AG10803 (cell line): Measurements from ENCODE around the gene CRIM1.
"Not testable (repeated sequence)": the region's sequence is repeated elsewhere in the genome, so short reads cannot be mapped to it uniquely, and the experiment has no call there.

ENCODE experiments used
- DNase-seq: peaks from one replicate; pipeline ENCODE4 v3.0.0; 2010; ENCODE audit warnings: low read depth
- H3K4me3 ChIP-seq: 2 replicates; pipeline ENCODE4 v1.5.1; 2011; ENCODE audit warnings: mild to moderate bottlenecking, low read length, control low read depth
- CTCF ChIP-seq: conservative IDR thresholded peaks from 2 replicates; pipeline ENCODE4 v1.5.1; 2011; ENCODE audit warnings: mild to moderate bottlenecking, low read length, control low read depth, inconsistent platforms

The CRIM1 gene, protein sequence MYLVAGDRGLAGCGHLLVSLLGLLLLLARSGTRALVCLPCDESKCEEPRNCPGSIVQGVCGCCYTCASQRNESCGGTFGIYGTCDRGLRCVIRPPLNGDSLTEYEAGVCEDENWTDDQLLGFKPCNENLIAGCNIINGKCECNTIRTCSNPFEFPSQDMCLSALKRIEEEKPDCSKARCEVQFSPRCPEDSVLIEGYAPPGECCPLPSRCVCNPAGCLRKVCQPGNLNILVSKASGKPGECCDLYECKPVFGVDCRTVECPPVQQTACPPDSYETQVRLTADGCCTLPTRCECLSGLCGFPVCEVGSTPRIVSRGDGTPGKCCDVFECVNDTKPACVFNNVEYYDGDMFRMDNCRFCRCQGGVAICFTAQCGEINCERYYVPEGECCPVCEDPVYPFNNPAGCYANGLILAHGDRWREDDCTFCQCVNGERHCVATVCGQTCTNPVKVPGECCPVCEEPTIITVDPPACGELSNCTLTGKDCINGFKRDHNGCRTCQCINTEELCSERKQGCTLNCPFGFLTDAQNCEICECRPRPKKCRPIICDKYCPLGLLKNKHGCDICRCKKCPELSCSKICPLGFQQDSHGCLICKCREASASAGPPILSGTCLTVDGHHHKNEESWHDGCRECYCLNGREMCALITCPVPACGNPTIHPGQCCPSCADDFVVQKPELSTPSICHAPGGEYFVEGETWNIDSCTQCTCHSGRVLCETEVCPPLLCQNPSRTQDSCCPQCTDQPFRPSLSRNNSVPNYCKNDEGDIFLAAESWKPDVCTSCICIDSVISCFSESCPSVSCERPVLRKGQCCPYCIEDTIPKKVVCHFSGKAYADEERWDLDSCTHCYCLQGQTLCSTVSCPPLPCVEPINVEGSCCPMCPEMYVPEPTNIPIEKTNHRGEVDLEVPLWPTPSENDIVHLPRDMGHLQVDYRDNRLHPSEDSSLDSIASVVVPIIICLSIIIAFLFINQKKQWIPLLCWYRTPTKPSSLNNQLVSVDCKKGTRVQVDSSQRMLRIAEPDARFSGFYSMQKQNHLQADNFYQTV

DNA sequence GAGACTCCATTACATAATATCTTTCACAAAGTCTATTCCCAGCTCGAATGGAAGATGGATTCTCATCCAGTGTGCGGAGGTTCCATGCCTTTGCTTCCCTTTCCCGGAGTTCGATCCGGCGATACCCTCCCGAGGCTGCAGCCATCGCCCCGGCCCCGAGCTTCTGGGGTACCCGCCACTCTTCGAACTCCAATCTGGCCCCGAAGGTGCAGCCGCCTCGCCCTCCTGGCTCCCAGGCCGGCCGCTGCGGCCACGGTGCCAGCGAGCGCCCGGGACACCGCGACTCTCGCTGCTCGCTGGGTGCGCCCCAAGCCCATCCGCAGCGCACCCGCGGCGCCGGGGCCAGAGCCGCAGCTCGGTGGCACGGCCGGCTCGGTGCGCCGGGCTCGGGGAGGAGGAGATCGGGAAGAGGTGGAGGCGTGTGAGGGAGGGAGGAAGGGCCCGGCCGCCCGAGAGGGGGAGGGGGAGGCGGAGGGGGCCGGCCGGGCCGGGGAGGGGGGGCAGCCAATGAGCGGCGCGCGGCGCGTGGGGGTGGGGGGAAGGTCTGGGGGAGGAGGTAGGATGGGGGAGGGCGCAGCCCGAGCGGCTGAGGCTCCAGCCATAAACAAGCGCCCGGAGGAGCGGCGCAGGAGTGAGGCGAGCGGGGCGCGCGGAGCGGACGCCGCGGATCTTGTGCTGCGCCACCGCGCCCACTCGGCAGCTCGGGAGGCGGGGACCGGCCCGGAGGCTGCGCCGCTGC is at the start of gene CRIM1:
TSS of gene CRIM1 (plus strand) at position 628 of the 739 bp plus-strand sequence. CDS start 515 bp downstream, outside the sequence.
- DNase-seq: peak; percentile 94
- peak within 1 kb of the TSS; percentile 93 for H3K4me3 ChIP-seq
- TF ChIP-seq CTCF: no peak

GRCh38 chr2:36307441-36307840 is 48.1 kb upstream of the CRIM1 start:
- no peak for TF ChIP-seq CTCF

GRCh38 chr2:36310444-36310843 is 45.1 kb upstream of the CRIM1 start:
- not testable (repeated sequence) for DNase-seq, H3K4me3 ChIP-seq

More at GRCh38 chr2:36307441-36307840, 48.1 kb upstream of the CRIM1 start:
- H3K4me3 ChIP-seq: no peak overlapping the region
- DNase-seq: no peak

DNA sequence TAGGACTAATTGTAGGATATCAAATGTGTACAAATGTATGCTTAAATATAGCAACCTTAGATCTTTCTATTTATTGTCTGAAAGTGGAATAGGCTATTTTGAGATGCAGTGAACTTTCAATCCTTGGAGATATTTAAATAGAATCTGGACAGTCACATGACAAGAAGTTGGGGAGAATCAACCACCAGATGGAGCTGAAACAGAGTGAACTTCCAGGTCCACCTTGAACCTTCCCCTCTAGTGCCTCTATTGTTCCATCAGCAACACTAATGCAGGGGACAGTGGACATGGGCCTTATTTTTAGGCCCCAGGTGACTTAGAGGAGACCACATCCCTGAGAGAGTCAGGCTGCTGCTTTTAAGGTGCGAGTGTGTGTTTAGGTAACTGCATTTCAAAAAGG is 37.0 kb upstream of the CRIM1 start:
- peak; percentile 21 for DNase-seq
- no peak overlapping the region for H3K4me3 ChIP-seq
- TF ChIP-seq CTCF: peak; percentile 42

- peak; percentile 64 for DNase-seq
- peak; percentile 72 for TF ChIP-seq CTCF
- H3K4me3 ChIP-seq: no peak overlapping the region
Observed at GRCh38 chr2:36322108-36322507, 33.5 kb upstream of the CRIM1 start.

DNA sequence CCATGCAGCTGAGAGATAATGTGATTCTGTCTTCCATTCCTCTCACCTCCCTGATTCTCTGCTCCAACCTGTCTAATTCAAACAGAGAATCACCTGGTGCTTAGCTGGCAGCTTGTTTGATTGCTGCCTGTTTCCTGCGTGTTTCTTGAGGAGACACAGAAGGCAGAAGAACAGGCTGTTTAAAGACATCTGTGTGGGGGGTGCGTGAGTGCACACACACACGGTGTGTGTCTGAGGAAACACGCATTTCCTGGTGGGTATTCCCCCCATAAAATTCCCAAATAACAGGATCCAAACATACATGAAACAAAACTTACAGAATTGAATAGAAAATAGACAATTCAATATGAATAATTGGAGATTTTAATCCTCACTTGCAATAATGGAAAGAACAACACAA is 29.3 kb upstream of the CRIM1 start:
- no peak for TF ChIP-seq CTCF
- DNase-seq: no peak
- H3K4me3 ChIP-seq: no peak overlapping the region

DNA sequence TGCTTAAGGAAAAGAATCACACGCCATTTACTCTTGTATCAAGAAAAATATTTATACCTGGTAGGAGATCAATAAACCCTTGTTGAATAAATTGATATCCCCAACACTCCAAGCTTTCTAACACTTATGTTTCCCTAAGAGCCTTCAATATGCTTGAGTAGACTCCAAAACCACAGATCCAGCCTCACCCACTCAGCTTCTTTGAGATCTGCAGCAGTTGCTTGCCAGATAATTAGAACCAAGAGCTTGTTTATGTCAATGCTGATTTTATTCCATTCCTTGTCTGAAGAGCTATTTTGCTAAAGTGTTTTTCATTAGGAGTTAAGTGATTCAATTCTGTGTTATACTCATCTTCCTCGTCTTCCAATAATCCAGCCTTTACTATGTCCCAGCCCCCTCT is 26.3 kb upstream of the CRIM1 start:
- no peak for TF ChIP-seq CTCF
- peak; percentile 88 for DNase-seq
- H3K4me3 ChIP-seq: no peak overlapping the region
